ENCODE data around the gene CBY3. TPM values are rescaled to one million over a fixed set of nuclear protein-coding genes. Genes with fewer than 3 reads are reported as not detected.
"Not testable (repeated sequence)": the region's sequence is repeated elsewhere in the genome, so short reads cannot be mapped to it uniquely, and the experiment has no call there.

The CBY3 gene
- 1 to 10 TPM in 1 of 5 donors, under 1 TPM in 4; 0.28 to 1.1 (median 0.77) TPM for polyA plus RNA-seq (ENCODE audit: insufficient read depth in 1 of 5, insufficient read length in 5 of 5, low replicate concordance in 1 of 5)
- long read RNA-seq, donor 1: 0 reads
- long read RNA-seq, donor 2: 0 reads
- long read RNA-seq, donor 3: 0 reads
- long read RNA-seq, donor 4: 0 reads
- long read RNA-seq, donor 5, partial matches to known transcripts: 311 of 311 reads
- long read RNA-seq, donor 5, other reads (novel, unspliced or antisense): 0 of 311 reads
- long read RNA-seq, donor 6: 0 reads
- long read RNA-seq, donor 7: 0 reads
- long read RNA-seq, donor 8: 0 reads

- no peak for DNase-seq
These were observed at the start of gene CBY3 for GRCh38 chr5:179680780-179681401. TSS of gene CBY3 (minus strand) at chr5:179681034. CDS start at chr5:179680918, 116 bp downstream.

- DNase-seq: no peak
These were observed 49.5 kb upstream of the CBY3 start for GRCh38 chr5:179730356-179730755.

- no peak for DNase-seq
These were observed 48.9 kb upstream of the CBY3 start for GRCh38 chr5:179729727-179730126.

- no peak for DNase-seq
These were observed 48.5 kb upstream of the CBY3 start for GRCh38 chr5:179729303-179729702.

GRCh38 chr5:179727106-179727505, 46.3 kb upstream of the CBY3 start:
- DNase-seq: no peak

GRCh38 chr5:179724163-179724562, 43.3 kb upstream of the CBY3 start:
- DNase-seq: no peak

GRCh38 chr5:179720222-179720621, 39.4 kb upstream of the CBY3 start:
- DNase-seq: no peak

GRCh38 chr5:179716286-179716685, 35.5 kb upstream of the CBY3 start:
- no peak for DNase-seq

- DNase-seq: peak in 1 of 2 donors; percentile 4
These were observed 19.6 kb upstream of the CBY3 start for GRCh38 chr5:179700401-179700918.

GRCh38 chr5:179699616-179700237, 18.9 kb upstream of the CBY3 start:
- peak in 1 of 2 donors; percentile 5 for DNase-seq

- peak in 1 of 2 donors; percentile 35 for DNase-seq
These were observed 18.2 kb upstream of the CBY3 start, which contains the start of gene CANX for GRCh38 chr5:179698935-179699615. TSS of gene CANX (plus strand) at chr5:179698967. CDS start at chr5:179705682, 6,715 bp downstream.

GRCh38 chr5:179697993-179698934, 17.4 kb upstream of the CBY3 start:
- peak; percentile 99 to 100 for DNase-seq

- DNase-seq: not testable (repeated sequence)
These were observed 16.7 kb upstream of the CBY3 start for GRCh38 chr5:179697543-179697942.

GRCh38 chr5:179697108-179697507, 16.3 kb upstream of the CBY3 start:
- DNase-seq: no peak

GRCh38 chr5:179696603-179697002, 15.8 kb upstream of the CBY3 start:
- no peak for DNase-seq

GRCh38 chr5:179694561-179694960, 13.7 kb upstream of the CBY3 start:
- DNase-seq: no peak

GRCh38 chr5:179689212-179689611, 8.4 kb upstream of the CBY3 start:
- DNase-seq: not testable (repeated sequence)

- DNase-seq: no peak
These were observed 637 bp downstream of the CBY3 start for GRCh38 chr5:179680014-179680779.

- DNase-seq: peak; percentile 52 to 57
These were observed 1.7 kb downstream of the CBY3 start for GRCh38 chr5:179679014-179679674.
